GM18868 (cell line): Measurements from ENCODE around the gene ZNF541.
"Not testable (repeated sequence)": the region's sequence is repeated elsewhere in the genome, so short reads cannot be mapped to it uniquely, and the experiment has no call there.

Source experiments
- ATAC-seq: cut with Tn5 transposase; IDR thresholded peaks from one replicate; pipeline ENCODE4 v1.9.1; 2021; ENCODE audit warnings: mild to moderate bottlenecking, moderate library complexity; ENCODE audit not compliant: unreplicated experiment

The ZNF541 gene

GRCh38 chr19:47601180-47601904 lies 28.4 kb upstream of the ZNF541 start:
- ATAC-seq, result no peak

- peak; percentile 96 for ATAC-seq
Measured at GRCh38 chr19:47600246-47601179, 27.6 kb upstream of the ZNF541 start.

- ATAC-seq, result not testable (repeated sequence)
Measured at GRCh38 chr19:47599671-47600245, 26.8 kb upstream of the ZNF541 start.

GRCh38 chr19:47598407-47599349 lies 25.7 kb upstream of the ZNF541 start:
- ATAC-seq, result no peak

- ATAC-seq, result no peak
Measured at GRCh38 chr19:47595944-47596343, 23.0 kb upstream of the ZNF541 start.

- no peak for ATAC-seq
Measured at GRCh38 chr19:47593860-47594259, 20.9 kb upstream of the ZNF541 start.

- no peak for ATAC-seq
Measured at GRCh38 chr19:47589824-47590223, 16.9 kb upstream of the ZNF541 start.

GRCh38 chr19:47587295-47587694 lies 14.3 kb upstream of the ZNF541 start:
- ATAC-seq, result no peak

GRCh38 chr19:47583161-47583560 lies 10.2 kb upstream of the ZNF541 start:
- not testable (repeated sequence) for ATAC-seq

GRCh38 chr19:47582320-47582909 lies 9.5 kb upstream of the ZNF541 start:
- ATAC-seq, result no peak

- no peak for ATAC-seq
Measured at GRCh38 chr19:47581605-47582319, 8.8 kb upstream of the ZNF541 start.

GRCh38 chr19:47580397-47580796 lies 7.4 kb upstream of the ZNF541 start:
- no peak for ATAC-seq

GRCh38 chr19:47572635-47573034 lies 313 bp downstream of the ZNF541 start:
- no peak for ATAC-seq

- no peak for ATAC-seq
Measured at GRCh38 chr19:47569331-47569730, 3.6 kb downstream of the ZNF541 start.

- ATAC-seq, result no peak
Measured at GRCh38 chr19:47564081-47564480, 8.9 kb downstream of the ZNF541 start.

GRCh38 chr19:47561440-47562057 lies 11.4 kb downstream of the ZNF541 start:
- no peak for ATAC-seq

- ATAC-seq, result no peak
Measured at GRCh38 chr19:47560999-47561398, 11.9 kb downstream of the ZNF541 start.

GRCh38 chr19:47550129-47550528 lies 22.8 kb downstream of the ZNF541 start:
- ATAC-seq, result no peak

- ATAC-seq, result no peak
Measured at GRCh38 chr19:47549261-47549862, 23.6 kb downstream of the ZNF541 start.
